Fibroblast of lung (primary cell): ENCODE measurements around the gene SKP1.

Experiments used
- EZH2 ChIP-seq: IDR thresholded peaks from 2 replicates; pipeline ENCODE4 v1.5.1; 2012; ENCODE audit warnings: low read length, control low read depth, mild to moderate bottlenecking; ENCODE audit errors: missing control alignments
- TF ChIP-seq, protein P1 (sequence below), 2 donors: IDR thresholded peaks in 1 of 2; conservative IDR thresholded peaks in 1 of 2; 1 replicate in 1 of 2; 2 replicates in 1 of 2; pipeline ENCODE4 v1.5.1; 2011 to 2012; ENCODE audit warnings: low read length in 2 of 2, control low read depth in 1 of 2, inconsistent platforms in 1 of 2, low read depth in 1 of 2, mild to moderate bottlenecking in 1 of 2

DNA sequence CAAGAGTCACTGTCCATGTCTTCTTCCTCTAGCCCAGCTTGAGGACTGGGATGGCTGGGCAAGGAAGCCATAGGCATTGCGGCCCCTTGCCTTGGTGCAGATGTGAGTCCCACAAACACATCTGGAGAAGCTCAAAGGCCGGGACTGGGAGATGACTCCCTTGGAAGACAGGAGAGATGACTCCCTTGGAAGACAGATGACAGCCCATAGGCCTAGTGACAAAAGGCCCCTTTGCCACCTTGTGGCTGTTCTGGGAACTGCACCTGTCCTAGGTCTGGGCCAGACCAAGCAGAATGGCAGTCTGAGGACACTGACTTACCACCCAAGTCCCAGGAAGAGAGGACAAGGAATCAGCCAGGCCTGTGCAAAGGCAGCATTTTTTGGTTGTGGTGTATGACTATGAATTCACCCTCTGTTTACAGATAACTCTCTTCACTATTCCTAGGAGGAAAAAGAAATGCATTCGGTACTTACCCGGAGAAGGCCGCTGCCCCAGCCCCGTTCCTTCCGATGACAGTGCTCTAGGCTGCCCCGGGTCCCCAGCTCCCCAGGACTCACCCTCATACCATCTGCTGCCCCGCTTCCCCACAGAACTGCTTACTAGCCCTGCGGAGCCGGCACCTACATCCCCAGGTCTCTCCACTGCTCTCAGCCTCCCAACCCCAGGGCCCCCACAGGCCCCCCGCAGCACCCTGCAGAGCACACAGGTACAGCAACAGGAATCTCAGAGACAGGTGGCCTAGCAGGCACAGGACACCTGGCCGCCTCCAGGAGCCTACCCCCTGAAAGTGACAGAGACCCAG, 30.8 kb downstream of the SKP1 start:
- TF ChIP-seq, protein P1, sequence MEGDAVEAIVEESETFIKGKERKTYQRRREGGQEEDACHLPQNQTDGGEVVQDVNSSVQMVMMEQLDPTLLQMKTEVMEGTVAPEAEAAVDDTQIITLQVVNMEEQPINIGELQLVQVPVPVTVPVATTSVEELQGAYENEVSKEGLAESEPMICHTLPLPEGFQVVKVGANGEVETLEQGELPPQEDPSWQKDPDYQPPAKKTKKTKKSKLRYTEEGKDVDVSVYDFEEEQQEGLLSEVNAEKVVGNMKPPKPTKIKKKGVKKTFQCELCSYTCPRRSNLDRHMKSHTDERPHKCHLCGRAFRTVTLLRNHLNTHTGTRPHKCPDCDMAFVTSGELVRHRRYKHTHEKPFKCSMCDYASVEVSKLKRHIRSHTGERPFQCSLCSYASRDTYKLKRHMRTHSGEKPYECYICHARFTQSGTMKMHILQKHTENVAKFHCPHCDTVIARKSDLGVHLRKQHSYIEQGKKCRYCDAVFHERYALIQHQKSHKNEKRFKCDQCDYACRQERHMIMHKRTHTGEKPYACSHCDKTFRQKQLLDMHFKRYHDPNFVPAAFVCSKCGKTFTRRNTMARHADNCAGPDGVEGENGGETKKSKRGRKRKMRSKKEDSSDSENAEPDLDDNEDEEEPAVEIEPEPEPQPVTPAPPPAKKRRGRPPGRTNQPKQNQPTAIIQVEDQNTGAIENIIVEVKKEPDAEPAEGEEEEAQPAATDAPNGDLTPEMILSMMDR (conservative IDR thresholded peaks at IDR 0.05 in 1 of 2, IDR thresholded peaks at IDR 0.05 in 1 of 2; ENCODE audit: low read depth in 1 of 2, low read length in 2 of 2), result peak; percentile 82 to 97
- no peak for TF ChIP-seq EZH2
